OCI-LY7 (cell line): Measurements from ENCODE around the gene NEURL4. TPM values are rescaled to one million over a fixed set of nuclear protein-coding genes. Genes with fewer than 3 reads are reported as not detected.

ENCODE experiments used
- small RNA-seq: library from RNA; depleted of rRNA; stranded (forward); fragments of <200 nt; gene quantifications from one replicate; pipeline ENCODE3, GENCODE V24; 2014
- total RNA-seq, 2 experiments: library from RNA; depleted of rRNA in 1 of 2; stranded (reverse); fragments of >200 nt in 1 of 2; shearing (Covaris generic) in 1 of 2; gene quantifications; 2 replicates each; pipeline ENCODE4 v1.2.3, GENCODE V29; 2014 to 2022

The NEURL4 gene
- total RNA-seq, 2 experiments from 2014 or later: 34.7 to 66.8 TPM

Small RNA genes lying within 50 kb of the gene (small RNA-seq; reads per million reads assigned to genes)
- gene AC026954.2 (not detected), gene RF00019 (not detected)

Other genes with a start within 250 kb of the NEURL4 start
Only the 30 nearest of the 34 such genes appear.
- gene ASGR2, start 214.5 kb downstream of the NEURL4 start, total RNA-seq (2014; rRNA removed; shearing (Covaris generic)): not detected in 2 replicates
- not detected in 2 replicates for gene ASGR2, start 214.5 kb downstream of the NEURL4 start, total RNA-seq (2022)
- 0.23 and 1.1 TPM in 2 replicates for gene ASGR1, start 150.0 kb downstream of the NEURL4 start, total RNA-seq (2014; rRNA removed; shearing (Covaris generic))
- 0.85 and 1.2 TPM in 2 replicates for gene ASGR1, start 150.0 kb downstream of the NEURL4 start, total RNA-seq (2022)
- gene DLG4, start 109.5 kb downstream of the NEURL4 start, total RNA-seq (2014; rRNA removed; shearing (Covaris generic)): 9.0 and 15.4 TPM in 2 replicates
- gene DLG4, start 109.5 kb downstream of the NEURL4 start, total RNA-seq (2022): 27.3 and 30.2 TPM in 2 replicates
- gene ACADVL, start 109.4 kb downstream of the NEURL4 start, total RNA-seq (2014; rRNA removed; shearing (Covaris generic)): 226 and 297 TPM in 2 replicates
- 204 and 238 TPM in 2 replicates for gene ACADVL, start 109.4 kb downstream of the NEURL4 start, total RNA-seq (2022)
- 84.3 and 98.8 TPM in 2 replicates for gene DVL2, start 94.8 kb downstream of the NEURL4 start, total RNA-seq (2014; rRNA removed; shearing (Covaris generic))
- gene DVL2, start 94.8 kb downstream of the NEURL4 start, total RNA-seq (2022): 99.9 and 100 TPM in 2 replicates
- 47.7 and 50.8 TPM in 2 replicates for gene PHF23, start 89.9 kb downstream of the NEURL4 start, total RNA-seq (2014; rRNA removed; shearing (Covaris generic))
- gene PHF23, start 89.9 kb downstream of the NEURL4 start, total RNA-seq (2022): 36.5 and 43.3 TPM in 2 replicates
- 106 and 128 TPM in 2 replicates for gene GABARAP, start 86.9 kb downstream of the NEURL4 start, total RNA-seq (2014; rRNA removed; shearing (Covaris generic))
- gene GABARAP, start 86.9 kb downstream of the NEURL4 start, total RNA-seq (2022): 199 and 207 TPM in 2 replicates
- 52.1 and 53.2 TPM in 2 replicates for gene CTDNEP1, start 77.6 kb downstream of the NEURL4 start, total RNA-seq (2014; rRNA removed; shearing (Covaris generic))
- 161 and 173 TPM in 2 replicates for gene CTDNEP1, start 77.6 kb downstream of the NEURL4 start, total RNA-seq (2022)
- gene ELP5, start 77.1 kb downstream of the NEURL4 start, total RNA-seq (2014; rRNA removed; shearing (Covaris generic)): 71.7 and 84.6 TPM in 2 replicates
- gene ELP5, start 77.1 kb downstream of the NEURL4 start, total RNA-seq (2022): 96.8 and 97.3 TPM in 2 replicates
- gene CLDN7, start 66.9 kb downstream of the NEURL4 start, total RNA-seq (2014; rRNA removed; shearing (Covaris generic)): 0.28 TPM in 1 of 2 replicates, not detected in the other
- gene CLDN7, start 66.9 kb downstream of the NEURL4 start, total RNA-seq (2022): 0.32 and 0.65 TPM in 2 replicates
- gene SLC2A4, start 47.6 kb downstream of the NEURL4 start, total RNA-seq (2014; rRNA removed; shearing (Covaris generic)): 0.49 and 0.63 TPM in 2 replicates
- 0.30 and 0.61 TPM in 2 replicates for gene SLC2A4, start 47.6 kb downstream of the NEURL4 start, total RNA-seq (2022)
- gene YBX2, start 34.7 kb downstream of the NEURL4 start, total RNA-seq (2014; rRNA removed; shearing (Covaris generic)): 9.8 and 12.8 TPM in 2 replicates
- 6.7 and 11.8 TPM in 2 replicates for gene YBX2, start 34.7 kb downstream of the NEURL4 start, total RNA-seq (2022)
- 491 and 519 TPM in 2 replicates for gene EIF5A, start 21.7 kb downstream of the NEURL4 start, total RNA-seq (2014; rRNA removed; shearing (Covaris generic))
- 692 and 803 TPM in 2 replicates for gene EIF5A, start 21.7 kb downstream of the NEURL4 start, total RNA-seq (2022)
- 70.4 and 70.5 TPM in 2 replicates for gene GPS2, start 14.0 kb downstream of the NEURL4 start, total RNA-seq (2014; rRNA removed; shearing (Covaris generic))
- 75.0 and 80.8 TPM in 2 replicates for gene GPS2, start 14.0 kb downstream of the NEURL4 start, total RNA-seq (2022)
- gene ACAP1, start 7.2 kb upstream of the NEURL4 start, total RNA-seq (2014; rRNA removed; shearing (Covaris generic)): 113 and 117 TPM in 2 replicates
- gene ACAP1, start 7.2 kb upstream of the NEURL4 start, total RNA-seq (2022): 256 and 259 TPM in 2 replicates
- 4.1 and 6.0 TPM in 2 replicates for gene KCTD11, start 22.8 kb upstream of the NEURL4 start, total RNA-seq (2014; rRNA removed; shearing (Covaris generic))
- gene KCTD11, start 22.8 kb upstream of the NEURL4 start, total RNA-seq (2022): 7.6 and 8.6 TPM in 2 replicates
- not detected in 2 replicates for gene TMEM95, start 25.8 kb upstream of the NEURL4 start, total RNA-seq (2014; rRNA removed; shearing (Covaris generic))
- 0.31 TPM in 1 of 2 replicates, not detected in the other for gene TMEM95, start 25.8 kb upstream of the NEURL4 start, total RNA-seq (2022)
- 2.9 and 5.0 TPM in 2 replicates for gene TNK1, start 51.8 kb upstream of the NEURL4 start, total RNA-seq (2014; rRNA removed; shearing (Covaris generic))
- gene TNK1, start 51.8 kb upstream of the NEURL4 start, total RNA-seq (2022): 4.8 and 6.4 TPM in 2 replicates
- 8.9 and 15.3 TPM in 2 replicates for gene PLSCR3, start 65.2 kb upstream of the NEURL4 start, total RNA-seq (2014; rRNA removed; shearing (Covaris generic))
- gene PLSCR3, start 65.2 kb upstream of the NEURL4 start, total RNA-seq (2022): 23.1 and 27.6 TPM in 2 replicates
- gene TMEM256, start 74.8 kb upstream of the NEURL4 start, total RNA-seq (2014; rRNA removed; shearing (Covaris generic)): 108 and 165 TPM in 2 replicates
- 96.6 and 107 TPM in 2 replicates for gene TMEM256, start 74.8 kb upstream of the NEURL4 start, total RNA-seq (2022)
- 0.06 TPM in 1 of 2 replicates, not detected in the other for gene NLGN2, start 78.5 kb upstream of the NEURL4 start, total RNA-seq (2014; rRNA removed; shearing (Covaris generic))
- 1.2 TPM in 1 of 2 replicates, not detected in the other for gene NLGN2, start 78.5 kb upstream of the NEURL4 start, total RNA-seq (2022)
- not detected in 2 replicates for gene SPEM1, start 91.0 kb upstream of the NEURL4 start, total RNA-seq (2014; rRNA removed; shearing (Covaris generic))
- gene SPEM1, start 91.0 kb upstream of the NEURL4 start, total RNA-seq (2022): not detected in 2 replicates
- gene SPEM2, start 96.3 kb upstream of the NEURL4 start, total RNA-seq (2014; rRNA removed; shearing (Covaris generic)): not detected in 2 replicates
- not detected in 2 replicates for gene SPEM2, start 96.3 kb upstream of the NEURL4 start, total RNA-seq (2022)
- not detected in 2 replicates for gene SPEM3, start 99.5 kb upstream of the NEURL4 start, total RNA-seq (2014; rRNA removed; shearing (Covaris generic))
- not detected in 2 replicates for gene SPEM3, start 99.5 kb upstream of the NEURL4 start, total RNA-seq (2022)
- gene TMEM102, start 106.1 kb upstream of the NEURL4 start, total RNA-seq (2014; rRNA removed; shearing (Covaris generic)): 13.4 and 15.6 TPM in 2 replicates
- 16.6 and 18.9 TPM in 2 replicates for gene TMEM102, start 106.1 kb upstream of the NEURL4 start, total RNA-seq (2022)
- 1.3 and 2.8 TPM in 2 replicates for gene FGF11, start 110.2 kb upstream of the NEURL4 start, total RNA-seq (2014; rRNA removed; shearing (Covaris generic))
- 9.9 and 11.0 TPM in 2 replicates for gene FGF11, start 110.2 kb upstream of the NEURL4 start, total RNA-seq (2022)
- gene CHRNB1, start 115.7 kb upstream of the NEURL4 start, total RNA-seq (2014; rRNA removed; shearing (Covaris generic)): 12.7 and 13.2 TPM in 2 replicates
- gene CHRNB1, start 115.7 kb upstream of the NEURL4 start, total RNA-seq (2022): 13.4 and 15.6 TPM in 2 replicates
- gene ZBTB4, start 150.3 kb upstream of the NEURL4 start, total RNA-seq (2014; rRNA removed; shearing (Covaris generic)): 3.4 and 3.5 TPM in 2 replicates
- gene ZBTB4, start 150.3 kb upstream of the NEURL4 start, total RNA-seq (2022): 3.9 and 4.6 TPM in 2 replicates
- not detected in 2 replicates for gene SLC35G6, start 152.1 kb upstream of the NEURL4 start, total RNA-seq (2014; rRNA removed; shearing (Covaris generic))
- not detected in 2 replicates for gene SLC35G6, start 152.1 kb upstream of the NEURL4 start, total RNA-seq (2022)
- 76.6 and 84.2 TPM in 2 replicates for gene POLR2A, start 155.0 kb upstream of the NEURL4 start, total RNA-seq (2014; rRNA removed; shearing (Covaris generic))
- gene POLR2A, start 155.0 kb upstream of the NEURL4 start, total RNA-seq (2022): 218 and 264 TPM in 2 replicates